GM18526 (cell line): ENCODE results near the gene ULBP2.

Experiments used
- POLR2A ChIP-seq: IDR thresholded peaks from 3 replicates; pipeline ENCODE4 v1.6.1; 2011; ENCODE audit not compliant: insufficient read length; ENCODE audit errors: extremely low read depth

ULBP2 gene

GRCh38 chr6:149939356-149939648 lies 2.5 kb upstream of the ULBP2 start:
- no peak for TF ChIP-seq POLR2A

- no peak for TF ChIP-seq POLR2A
Measured at GRCh38 chr6:149939909-149940671, 1.7 kb upstream of the ULBP2 start.

GRCh38 chr6:149940672-149940982 lies 1.2 kb upstream of the ULBP2 start:
- TF ChIP-seq POLR2A = no peak

GRCh38 chr6:149942461-149942829 lies 631 bp downstream of the ULBP2 start:
- no peak for TF ChIP-seq POLR2A

GRCh38 chr6:149948011-149948410 lies 6.2 kb downstream of the ULBP2 start:
- no peak for TF ChIP-seq POLR2A

GRCh38 chr6:149948616-149949015 lies 6.8 kb downstream of the ULBP2 start:
- no peak for TF ChIP-seq POLR2A

- TF ChIP-seq POLR2A = no peak
Measured at GRCh38 chr6:149950423-149950822, 8.6 kb downstream of the ULBP2 start.

- TF ChIP-seq POLR2A = no peak
Measured at GRCh38 chr6:149951096-149951495, 9.3 kb downstream of the ULBP2 start.

GRCh38 chr6:149951626-149952025 lies 9.8 kb downstream of the ULBP2 start:
- no peak for TF ChIP-seq POLR2A

- TF ChIP-seq POLR2A = no peak
Measured at GRCh38 chr6:149960488-149960887, 18.7 kb downstream of the ULBP2 start.

- no peak for TF ChIP-seq POLR2A
Measured at GRCh38 chr6:149961728-149962425, 20.1 kb downstream of the ULBP2 start.

GRCh38 chr6:149962461-149963211 lies 20.8 kb downstream of the ULBP2 start:
- TF ChIP-seq POLR2A = no peak

GRCh38 chr6:149963212-149963461 lies 21.3 kb downstream of the ULBP2 start:
- TF ChIP-seq POLR2A = no peak

GRCh38 chr6:149963462-149964307 lies 21.9 kb downstream of the ULBP2 start, which contains the start of gene ULBP1:
Gene ULBP1, plus strand, starts transcription at chr6:149963943. Its CDS starts 107 bp downstream, at chr6:149964050.
- no peak for TF ChIP-seq POLR2A

- no peak for TF ChIP-seq POLR2A
Measured at GRCh38 chr6:149964308-149965193, 22.7 kb downstream of the ULBP2 start.
